ENCODE measurements around the gene PLCL2. TPM values are rescaled to one million over a fixed set of nuclear protein-coding genes. Genes with fewer than 3 reads are reported as not detected.

The PLCL2 gene
- total and polyA plus RNA-seq, 10 donors, result 6.9 to 60.4 (median 41.8) TPM

- H3K9me3 ChIP-seq, result peaks cover 0 to 9% (median 4%) of the 10 kb centered on the region in 8 donors
- no peaks in the 10 kb centered on the region for H3K27me3 ChIP-seq (replicated peaks in 1 of 7)
- no peaks in the 10 kb centered on the region for H3K36me3 ChIP-seq
- H3K27ac ChIP-seq, result no peak overlapping the region
- peaks cover 0 to 4% (median 1%) of the 10 kb centered on the region in 6 donors for H3K4me1 ChIP-seq
- no peak for TF ChIP-seq POLR2A (IDR thresholded peaks at IDR 0.05)
- TF ChIP-seq POLR2AphosphoS5 (IDR thresholded peaks at IDR 0.05), result no peak
- TF ChIP-seq CTCF (IDR thresholded peaks at IDR 0.05 in 8 of 11, conservative IDR thresholded peaks at IDR 0.05 in 3 of 11), result no peak
- 84 to 98% (median 92%) methylated on average over 4 of the region's 4 CpGs for WGBS, 5 donors
- no peak for DNase-seq
- intact Hi-C loops (cut with DNase I; ENCODE audit: low total_unique reads), result no loop called here
- no peak overlapping the region for H3K4me3 ChIP-seq
Observed at GRCh38 chr3:16961621-16962205, 77.0 kb downstream of the PLCL2 start.

GRCh38 chr3:16975083-16975482 lies 90.3 kb downstream of the PLCL2 start:
- H3K27ac ChIP-seq, result no peak overlapping the region
- WGBS, 5 donors, result 65 to 85% (median 81%) methylated on average over 3 of the region's 3 CpGs
- no peak for DNase-seq

GRCh38 chr3:16978234-16978920 lies 93.6 kb downstream of the PLCL2 start:
- 85 to 98% (median 95%) methylated on average over 4 of the region's 4 CpGs for WGBS, 5 donors

More at GRCh38 chr3:16975083-16975482, 90.3 kb downstream of the PLCL2 start:
- intact Hi-C loops (cut with DNase I; ENCODE audit: low total_unique reads), result no loop called here
- Histone ChIP-seq H3K9me3 (peaks cover 0 to 13% (median 11%) of the 10 kb centered on the region in 8 donors), H3K4me3 (no peak overlapping the region), H3K27me3 (replicated peaks in 1 of 7) (no peaks in the 10 kb centered on the region), H3K4me1 (peaks cover 0 to 19% (median 3%) of the 10 kb centered on the region in 6 donors), H3K36me3 (no peaks in the 10 kb centered on the region)
- TF ChIP-seq POLR2A (IDR thresholded peaks at IDR 0.05) (no peak), CTCF (IDR thresholded peaks at IDR 0.05 in 8 of 11, conservative IDR thresholded peaks at IDR 0.05 in 3 of 11) (no peak), POLR2AphosphoS5 (IDR thresholded peaks at IDR 0.05) (no peak)

More at GRCh38 chr3:16978234-16978920, 93.6 kb downstream of the PLCL2 start:
- TF ChIP-seq POLR2AphosphoS5 (IDR thresholded peaks at IDR 0.05) (no peak), CTCF (IDR thresholded peaks at IDR 0.05 in 8 of 11, conservative IDR thresholded peaks at IDR 0.05 in 3 of 11) (no peak), POLR2A (IDR thresholded peaks at IDR 0.05) (no peak)
- intact Hi-C loops (cut with DNase I; ENCODE audit: low total_unique reads), result no loop called here
- no peak overlapping the region for H3K27ac ChIP-seq
- H3K4me3 ChIP-seq, result no peak overlapping the region
- no peaks in the 10 kb centered on the region for H3K27me3 ChIP-seq (replicated peaks in 1 of 7)
- no peak for DNase-seq
- no peaks in the 10 kb centered on the region for H3K36me3 ChIP-seq
- no peaks in the 10 kb centered on the region for H3K9me3 ChIP-seq
- H3K4me1 ChIP-seq, result peaks cover 3 to 43% (median 13%) of the 10 kb centered on the region in 6 donors

Measured in spleen (tissue), 11 donors.